Fibroblast of lung (primary cell): ENCODE measurements around the gene MOAP1. TPM values are rescaled to one million over a fixed set of nuclear protein-coding genes. Genes with fewer than 3 reads are reported as not detected.
"Not testable (repeated sequence)": the region's sequence is repeated elsewhere in the genome, so short reads cannot be mapped to it uniquely, and the experiment has no call there.

Experiments
- DNase-seq, 2 donors: peaks; one replicate each; pipeline versions ENCODE4 v3.0.0 to v3.0.0-alpha.2; 2010; ENCODE audit warnings: low read depth in 2 of 2
- H2AFZ ChIP-seq: 2 replicates; pipeline ENCODE4 v1.5.1; 2012; ENCODE audit warnings: low read length, control low read depth, inconsistent platforms
- H3K27ac ChIP-seq: 2 replicates; pipeline ENCODE4 v1.5.1; 2011; ENCODE audit warnings: low read length, control low read depth; ENCODE audit not compliant: insufficient read depth
- H3K27me3 ChIP-seq: 2 replicates; pipeline ENCODE4 v1.5.1; 2011; ENCODE audit warnings: mild to moderate bottlenecking, low read length; ENCODE audit not compliant: control insufficient read depth, insufficient read depth
- H3K36me3 ChIP-seq: 2 replicates; pipeline ENCODE4 v1.5.1; 2011; ENCODE audit warnings: low read length; ENCODE audit not compliant: control insufficient read depth, insufficient read depth
- H3K4me1 ChIP-seq: 2 replicates; pipeline ENCODE4 v1.5.1; 2011; ENCODE audit warnings: low read length; ENCODE audit not compliant: control insufficient read depth, insufficient read depth; ENCODE audit errors: extremely low read depth
- H3K4me2 ChIP-seq: 2 replicates; pipeline ENCODE4 v1.5.1; 2011; ENCODE audit warnings: low read length, control low read depth; ENCODE audit not compliant: insufficient read depth; ENCODE audit errors: extremely low read depth
- H3K4me3 ChIP-seq, 4 experiments: fragments of 200-600 bp in 1 of 4; sonication (generic) in 1 of 4; replicated peaks in 1 of 4; 2 replicates each; pipeline ENCODE4 v1.5.1; 2011 to 2016; ENCODE audit warnings: low read length in 4 of 4, low read depth in 3 of 4, mild to moderate bottlenecking in 3 of 4, control low read depth in 2 of 4, inconsistent platforms in 1 of 4, mixed read lengths in 1 of 4; ENCODE audit not compliant: insufficient read depth in 1 of 4; ENCODE audit errors: control extremely low read depth in 1 of 4
- H3K79me2 ChIP-seq: 2 replicates; pipeline ENCODE4 v1.5.1; 2012; ENCODE audit warnings: mild to moderate bottlenecking, low read length, inconsistent platforms; ENCODE audit not compliant: control insufficient read depth, insufficient read depth
- H3K9ac ChIP-seq: 2 replicates; pipeline ENCODE4 v1.5.1; 2011; ENCODE audit warnings: mild to moderate bottlenecking, low read length, control low read depth; ENCODE audit not compliant: insufficient read depth
- H3K9me3 ChIP-seq: 2 replicates; pipeline ENCODE4 v1.5.1; 2012; ENCODE audit warnings: low read depth, low read length; ENCODE audit not compliant: control insufficient read depth, insufficient read depth
- H4K20me1 ChIP-seq: 2 replicates; pipeline ENCODE4 v1.5.1; 2011; ENCODE audit warnings: low read length; ENCODE audit not compliant: control insufficient read depth, insufficient read depth; ENCODE audit errors: extremely low read depth
- EZH2 ChIP-seq: IDR thresholded peaks from 2 replicates; pipeline ENCODE4 v1.5.1; 2012; ENCODE audit warnings: low read length, control low read depth, mild to moderate bottlenecking; ENCODE audit errors: missing control alignments
- polyA minus RNA-seq: library from RNA; depleted of rRNA, polyadenylated mRNA; stranded (reverse); fragments of >200 nt; gene quantifications from 2 replicates; pipeline ENCODE4 v1.2.3, GENCODE V29; 2011; ENCODE audit warnings: low replicate concordance
- polyA plus RNA-seq, 2 donors: library from polyadenylated mRNA; depleted of rRNA in 1 of 2; stranded (reverse) in 1 of 2; unstranded in 1 of 2; fragments of >200 nt; gene quantifications; 2 replicates each; pipeline ENCODE4 v1.2.1, GENCODE V29; 2011 to 2012; ENCODE audit warnings: missing spikeins in 1 of 2
- total RNA-seq: library from RNA; depleted of rRNA; stranded (reverse); fragments of >200 nt; gene quantifications from 2 replicates; pipeline ENCODE4 v1.2.1, GENCODE V29; 2014
- TF ChIP-seq, protein P1 (sequence below), 2 donors: IDR thresholded peaks in 1 of 2; conservative IDR thresholded peaks in 1 of 2; 1 replicate in 1 of 2; 2 replicates in 1 of 2; pipeline ENCODE4 v1.5.1; 2011 to 2012; ENCODE audit warnings: low read length in 2 of 2, control low read depth in 1 of 2, inconsistent platforms in 1 of 2, low read depth in 1 of 2, mild to moderate bottlenecking in 1 of 2

The MOAP1 gene, protein sequence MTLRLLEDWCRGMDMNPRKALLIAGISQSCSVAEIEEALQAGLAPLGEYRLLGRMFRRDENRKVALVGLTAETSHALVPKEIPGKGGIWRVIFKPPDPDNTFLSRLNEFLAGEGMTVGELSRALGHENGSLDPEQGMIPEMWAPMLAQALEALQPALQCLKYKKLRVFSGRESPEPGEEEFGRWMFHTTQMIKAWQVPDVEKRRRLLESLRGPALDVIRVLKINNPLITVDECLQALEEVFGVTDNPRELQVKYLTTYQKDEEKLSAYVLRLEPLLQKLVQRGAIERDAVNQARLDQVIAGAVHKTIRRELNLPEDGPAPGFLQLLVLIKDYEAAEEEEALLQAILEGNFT
- total RNA-seq = 16.9 and 21.3 TPM in 2 replicates
- polyA plus RNA-seq = 12.4 and 18.5 TPM in 2 replicates
- 8.1 and 10.9 TPM in 2 replicates for polyA plus RNA-seq (2012)
- 5.1 and 6.7 TPM in 2 replicates for polyA minus RNA-seq

DNA sequence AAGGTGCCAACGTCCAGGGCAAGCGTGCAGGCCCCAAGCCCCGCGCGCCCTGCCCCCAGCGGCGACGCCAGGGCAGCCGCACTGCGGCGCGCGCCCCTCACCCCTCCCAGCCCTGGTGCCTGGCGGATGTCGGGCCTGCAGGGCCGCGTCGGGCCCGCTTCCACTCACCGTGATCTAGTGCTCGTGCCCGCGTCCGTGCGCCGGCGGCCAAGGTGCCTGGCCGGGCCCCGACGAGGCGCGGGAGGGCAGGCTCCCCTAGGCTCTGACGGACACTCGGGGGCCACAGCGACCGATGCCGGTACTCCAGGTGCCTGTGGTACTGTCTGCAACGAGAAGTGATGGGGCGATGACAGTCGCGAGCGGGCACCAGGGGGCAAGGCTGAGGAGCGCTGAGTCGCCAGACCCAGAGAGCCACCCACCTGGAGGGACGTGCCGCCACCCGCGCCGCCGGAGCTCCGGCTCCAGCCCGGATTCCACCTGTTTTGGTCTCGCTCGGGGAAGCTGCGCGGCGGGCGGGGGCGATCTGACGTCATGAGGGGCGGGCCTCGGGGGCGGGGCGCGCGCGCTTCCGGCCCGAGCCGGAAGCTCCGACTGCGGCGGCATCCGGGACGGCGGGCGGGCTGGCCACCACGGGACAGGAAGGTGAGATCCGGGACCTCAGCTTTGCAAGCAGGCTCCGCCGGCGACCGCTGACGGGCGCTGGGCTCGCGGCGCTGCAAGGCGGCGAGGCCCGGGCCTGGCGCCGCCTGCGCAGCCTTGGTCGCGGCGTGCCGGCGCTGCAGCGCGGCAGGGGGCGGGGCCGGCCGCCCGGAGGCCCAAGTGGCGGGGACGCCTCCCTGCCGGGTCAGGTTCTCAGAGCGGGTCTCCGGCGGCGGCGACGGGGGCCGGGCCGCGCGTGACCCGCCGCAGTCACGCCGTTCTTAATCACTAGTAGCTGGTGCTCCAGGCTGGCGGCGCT is at the start of gene MOAP1, which contains the start of gene LYSET:
Gene MOAP1 (minus strand): TSS at position 507 of the 958 bp plus-strand sequence. CDS start 655 bp downstream, outside the sequence.
Gene LYSET (plus strand): TSS at position 927 of the 958 bp plus-strand sequence. CDS start 89 bp downstream, outside the sequence.
- H3K9ac ChIP-seq = peak within 1 kb of the TSS; percentile 96
- peak within 1 kb of the TSS; percentile 95 for H3K27ac ChIP-seq
- peak; percentile 74 to 83 for DNase-seq
- no peaks in the 10 kb centered on the region for H3K27me3 ChIP-seq
- peak within 1 kb of the TSS; percentile 71 for H3K4me2 ChIP-seq
- H3K36me3 ChIP-seq = no peaks in the 10 kb centered on the region
- H4K20me1 ChIP-seq = no peaks in the 10 kb centered on the region
- H2AFZ ChIP-seq = peak within 1 kb of the TSS; percentile 95
- H3K4me3 ChIP-seq = peak within 1 kb of the TSS; percentile 76 to 98 (median 96)
- peaks cover 10% of the 10 kb centered on the region for H3K79me2 ChIP-seq
- H3K4me1 ChIP-seq = no peaks in the 10 kb centered on the region
- H3K9me3 ChIP-seq = no peaks in the 10 kb centered on the region
- TF ChIP-seq, protein P1, sequence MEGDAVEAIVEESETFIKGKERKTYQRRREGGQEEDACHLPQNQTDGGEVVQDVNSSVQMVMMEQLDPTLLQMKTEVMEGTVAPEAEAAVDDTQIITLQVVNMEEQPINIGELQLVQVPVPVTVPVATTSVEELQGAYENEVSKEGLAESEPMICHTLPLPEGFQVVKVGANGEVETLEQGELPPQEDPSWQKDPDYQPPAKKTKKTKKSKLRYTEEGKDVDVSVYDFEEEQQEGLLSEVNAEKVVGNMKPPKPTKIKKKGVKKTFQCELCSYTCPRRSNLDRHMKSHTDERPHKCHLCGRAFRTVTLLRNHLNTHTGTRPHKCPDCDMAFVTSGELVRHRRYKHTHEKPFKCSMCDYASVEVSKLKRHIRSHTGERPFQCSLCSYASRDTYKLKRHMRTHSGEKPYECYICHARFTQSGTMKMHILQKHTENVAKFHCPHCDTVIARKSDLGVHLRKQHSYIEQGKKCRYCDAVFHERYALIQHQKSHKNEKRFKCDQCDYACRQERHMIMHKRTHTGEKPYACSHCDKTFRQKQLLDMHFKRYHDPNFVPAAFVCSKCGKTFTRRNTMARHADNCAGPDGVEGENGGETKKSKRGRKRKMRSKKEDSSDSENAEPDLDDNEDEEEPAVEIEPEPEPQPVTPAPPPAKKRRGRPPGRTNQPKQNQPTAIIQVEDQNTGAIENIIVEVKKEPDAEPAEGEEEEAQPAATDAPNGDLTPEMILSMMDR (conservative IDR thresholded peaks at IDR 0.05 in 1 of 2, IDR thresholded peaks at IDR 0.05 in 1 of 2; ENCODE audit: low read depth in 1 of 2, low read length in 2 of 2) = no peak
- no peak for TF ChIP-seq EZH2

DNA sequence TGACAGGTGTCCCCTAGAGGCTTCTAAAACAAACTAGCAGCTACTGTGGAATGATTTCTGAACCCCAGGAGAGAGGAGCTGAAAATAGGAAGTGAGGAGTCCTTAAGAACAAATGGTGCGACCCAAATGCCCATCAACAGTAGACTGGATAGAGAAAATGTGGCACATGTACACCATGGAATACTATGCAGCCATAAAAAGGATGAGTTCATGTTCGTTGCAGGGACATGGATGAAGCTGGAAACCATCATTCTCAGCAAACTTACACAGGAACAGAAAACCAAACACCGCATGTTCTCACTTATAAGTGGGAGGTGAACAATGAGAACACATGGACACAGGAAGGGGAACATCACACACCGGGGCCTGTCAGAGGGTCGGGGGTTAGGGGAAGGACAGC is 48.4 kb upstream of the MOAP1 start:
- DNase-seq, H2AFZ ChIP-seq, H3K36me3 ChIP-seq, H3K9ac ChIP-seq, H3K27me3 ChIP-seq, H3K4me1 ChIP-seq, H3K4me3 ChIP-seq, H4K20me1 ChIP-seq, H3K4me2 ChIP-seq, H3K27ac ChIP-seq, H3K79me2 ChIP-seq, H3K9me3 ChIP-seq: not testable (repeated sequence)

DNA sequence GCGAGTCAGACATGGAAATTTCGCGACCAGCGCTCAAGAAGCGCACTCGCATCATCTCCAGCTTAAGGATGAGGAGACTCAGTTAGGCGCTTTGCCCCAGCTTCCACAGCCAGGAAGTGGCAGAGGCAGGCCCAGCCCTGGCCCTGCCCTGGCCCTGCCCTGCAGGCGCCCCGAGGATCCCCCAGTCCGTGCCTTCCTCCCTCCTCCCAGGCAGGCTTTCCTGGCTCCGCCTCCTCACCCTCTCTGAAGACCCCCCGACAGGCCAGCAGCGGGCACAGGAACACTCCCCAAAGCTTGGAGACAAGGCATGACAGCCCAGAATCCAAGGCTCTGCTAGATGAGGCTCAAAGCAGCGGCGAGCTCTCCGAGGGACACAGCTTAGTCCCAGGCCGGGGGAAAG is 47.5 kb upstream of the MOAP1 start:
- no peaks in the 10 kb centered on the region for H4K20me1 ChIP-seq
- H3K27me3 ChIP-seq = no peaks in the 10 kb centered on the region
- no peak for TF ChIP-seq EZH2
- TF ChIP-seq, protein P1 (conservative IDR thresholded peaks at IDR 0.05 in 1 of 2, IDR thresholded peaks at IDR 0.05 in 1 of 2; ENCODE audit: low read depth in 1 of 2, low read length in 2 of 2) = no peak
- peak overlapping the region; percentile 53 for H2AFZ ChIP-seq
- no peaks in the 10 kb centered on the region for H3K9me3 ChIP-seq
- H3K27ac ChIP-seq = no peak overlapping the region
- H3K9ac ChIP-seq = no peak overlapping the region
- no peaks in the 10 kb centered on the region for H3K4me1 ChIP-seq
- H3K4me2 ChIP-seq = no peak overlapping the region
- H3K79me2 ChIP-seq = no peaks in the 10 kb centered on the region
- peaks cover 3% of the 10 kb centered on the region for H3K36me3 ChIP-seq
- DNase-seq = no peak
- H3K4me3 ChIP-seq = peak overlapping the region in 2 of 4 experiments; percentile 61 to 65
